ENCODE data around the gene SOX4.

Gene SOX4

DNA sequence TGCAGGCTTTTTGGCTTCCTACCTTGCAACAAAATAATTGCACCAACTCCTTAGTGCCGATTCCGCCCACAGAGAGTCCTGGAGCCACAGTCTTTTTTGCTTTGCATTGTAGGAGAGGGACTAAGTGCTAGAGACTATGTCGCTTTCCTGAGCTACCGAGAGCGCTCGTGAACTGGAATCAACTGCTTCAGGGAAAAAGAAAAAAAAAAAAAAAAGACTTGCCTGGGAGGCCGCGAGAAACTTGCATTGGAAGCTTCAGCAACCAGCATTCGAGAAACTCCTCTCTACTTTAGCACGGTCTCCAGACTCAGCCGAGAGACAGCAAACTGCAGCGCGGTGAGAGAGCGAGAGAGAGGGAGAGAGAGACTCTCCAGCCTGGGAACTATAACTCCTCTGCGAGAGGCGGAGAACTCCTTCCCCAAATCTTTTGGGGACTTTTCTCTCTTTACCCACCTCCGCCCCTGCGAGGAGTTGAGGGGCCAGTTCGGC, 420 bp downstream of the SOX4 start:
- H3K4me3 ChIP-seq (replicated peaks; ENCODE audit: low read depth, low read length) = peak overlapping the region; percentile 92
- TF ChIP-seq CTCF (IDR thresholded peaks at IDR 0.05; ENCODE audit: low read length, missing control alignments) = no peak
- DNase-seq (ENCODE audit: low read depth) = peak; percentile 74

DNA sequence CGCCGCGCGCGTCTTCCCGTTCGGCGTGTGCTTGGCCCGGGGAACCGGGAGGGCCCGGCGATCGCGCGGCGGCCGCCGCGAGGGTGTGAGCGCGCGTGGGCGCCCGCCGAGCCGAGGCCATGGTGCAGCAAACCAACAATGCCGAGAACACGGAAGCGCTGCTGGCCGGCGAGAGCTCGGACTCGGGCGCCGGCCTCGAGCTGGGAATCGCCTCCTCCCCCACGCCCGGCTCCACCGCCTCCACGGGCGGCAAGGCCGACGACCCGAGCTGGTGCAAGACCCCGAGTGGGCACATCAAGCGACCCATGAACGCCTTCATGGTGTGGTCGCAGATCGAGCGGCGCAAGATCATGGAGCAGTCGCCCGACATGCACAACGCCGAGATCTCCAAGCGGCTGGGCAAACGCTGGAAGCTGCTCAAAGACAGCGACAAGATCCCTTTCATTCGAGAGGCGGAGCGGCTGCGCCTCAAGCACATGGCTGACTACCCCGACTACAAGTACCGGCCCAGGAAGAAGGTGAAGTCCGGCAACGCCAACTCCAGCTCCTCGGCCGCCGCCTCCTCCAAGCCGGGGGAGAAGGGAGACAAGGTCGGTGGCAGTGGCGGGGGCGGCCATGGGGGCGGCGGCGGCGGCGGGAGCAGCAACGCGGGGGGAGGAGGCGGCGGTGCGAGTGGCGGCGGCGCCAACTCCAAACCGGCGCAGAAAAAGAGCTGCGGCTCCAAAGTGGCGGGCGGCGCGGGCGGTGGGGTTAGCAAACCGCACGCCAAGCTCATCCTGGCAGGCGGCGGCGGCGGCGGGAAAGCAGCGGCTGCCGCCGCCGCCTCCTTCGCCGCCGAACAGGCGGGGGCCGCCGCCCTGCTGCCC, 1.1 kb downstream of the SOX4 start:
- peak overlapping the region; percentile 92 for H3K4me3 ChIP-seq (replicated peaks; ENCODE audit: low read depth, low read length)
- no peak for TF ChIP-seq CTCF (IDR thresholded peaks at IDR 0.05; ENCODE audit: low read length, missing control alignments)
- peak; percentile 71 for DNase-seq (ENCODE audit: low read depth)

- no peak for TF ChIP-seq CTCF (IDR thresholded peaks at IDR 0.05; ENCODE audit: low read length, missing control alignments)
- DNase-seq (ENCODE audit: low read depth) = peak; percentile 39
- peak overlapping the region; percentile 92 for H3K4me3 ChIP-seq (replicated peaks; ENCODE audit: low read depth, low read length)
Observed at GRCh38 chr6:21595285-21596144, 2.0 kb downstream of the SOX4 start.

- peak overlapping the region; percentile 92 for H3K4me3 ChIP-seq (replicated peaks; ENCODE audit: low read depth, low read length)
- TF ChIP-seq CTCF (IDR thresholded peaks at IDR 0.05; ENCODE audit: low read length, missing control alignments) = no peak
- peak; percentile 63 for DNase-seq (ENCODE audit: low read depth)
Observed at GRCh38 chr6:21596145-21596948, 2.8 kb downstream of the SOX4 start.

GRCh38 chr6:21596949-21597682, 3.6 kb downstream of the SOX4 start:
- peak; percentile 66 for DNase-seq (ENCODE audit: low read depth)
- H3K4me3 ChIP-seq (replicated peaks; ENCODE audit: low read depth, low read length) = peak overlapping the region; percentile 92
- peak; percentile 44 for TF ChIP-seq CTCF (IDR thresholded peaks at IDR 0.05; ENCODE audit: low read length, missing control alignments)
